GM19240 (cell line): ENCODE measurements around the gene MAGOH.

ENCODE experiments used
- DNase-seq: peaks from one replicate; pipeline ENCODE4 v3.0.0; 2011; ENCODE audit warnings: low spot score; ENCODE audit not compliant: insufficient read length

The MAGOH gene

GRCh38 chr1:53270873-53271272 lies 32.6 kb upstream of the MAGOH start:
- DNase-seq = no peak

GRCh38 chr1:53270107-53270506 lies 31.8 kb upstream of the MAGOH start:
- DNase-seq = no peak

DNA sequence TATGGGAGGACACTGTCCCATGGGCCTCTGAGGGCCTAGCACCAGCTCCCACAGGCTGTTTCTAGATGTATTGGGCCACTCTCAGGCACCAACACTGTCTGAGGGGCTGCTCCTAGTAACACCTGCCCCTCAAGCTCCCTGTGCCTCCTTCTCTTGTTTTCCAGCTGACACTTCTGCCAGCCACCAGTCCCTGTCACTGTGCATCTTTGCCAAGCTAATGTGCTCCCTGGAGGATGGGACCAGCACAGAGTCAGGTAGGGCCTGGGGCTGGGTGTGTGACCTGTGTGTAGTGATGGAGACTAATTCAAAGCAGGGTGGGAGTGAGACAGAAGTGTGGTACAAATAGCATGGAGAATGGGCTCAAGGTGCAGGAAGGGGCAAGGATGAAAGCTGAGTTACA lies 29.4 kb upstream of the MAGOH start:
- DNase-seq = no peak

GRCh38 chr1:53266038-53266437 lies 27.7 kb upstream of the MAGOH start:
- no peak for DNase-seq

GRCh38 chr1:53265581-53265980 lies 27.3 kb upstream of the MAGOH start:
- no peak for DNase-seq

- no peak for DNase-seq
Measured at GRCh38 chr1:53264048-53264447, 25.7 kb upstream of the MAGOH start.

DNA sequence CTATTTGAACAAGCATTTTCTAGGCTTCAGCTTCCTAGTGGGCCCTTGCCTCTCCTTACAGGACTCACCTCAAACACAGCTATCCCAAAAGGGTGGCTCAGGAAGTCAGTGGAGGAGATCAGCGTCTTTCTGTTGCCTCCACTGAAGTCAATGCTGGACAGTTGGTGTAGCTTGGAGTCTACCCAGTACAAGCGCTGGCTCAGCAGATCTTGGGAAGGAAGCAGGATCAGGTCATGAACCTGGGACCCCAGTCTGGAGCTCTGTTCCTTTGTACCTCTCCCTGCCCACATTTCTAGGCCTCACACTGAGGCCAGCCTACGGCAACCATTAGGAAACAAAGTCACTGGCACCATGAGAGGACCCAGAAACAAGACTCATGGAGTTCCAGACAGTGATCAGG lies 23.7 kb upstream of the MAGOH start:
- DNase-seq = no peak

DNA sequence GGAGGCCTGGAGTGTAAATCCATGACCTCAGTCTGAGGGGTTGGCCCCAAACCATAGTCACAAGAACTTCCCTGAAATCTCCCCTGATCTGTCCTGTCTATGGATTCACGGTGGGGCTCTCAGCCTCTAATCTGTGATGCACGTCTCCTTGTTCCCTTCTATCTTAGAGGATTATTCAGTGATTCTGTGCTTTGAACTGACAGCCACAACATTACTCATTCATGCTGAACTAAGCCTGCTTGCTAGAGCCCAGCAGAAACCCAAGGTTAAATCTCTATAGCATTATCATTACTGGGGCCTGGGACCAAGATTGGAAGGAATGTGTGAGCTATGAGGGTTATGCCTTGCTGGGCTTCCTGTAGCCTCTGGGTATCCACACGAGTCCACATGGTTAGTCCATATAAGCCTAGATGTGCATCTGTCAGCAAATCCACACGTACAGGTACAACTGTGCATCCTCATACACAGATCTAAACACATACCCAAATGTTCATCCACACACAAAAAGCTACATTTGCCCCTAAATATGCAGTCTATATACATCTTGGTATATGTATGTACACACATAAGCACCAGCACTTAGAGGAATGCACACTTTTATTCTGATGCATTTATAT lies 22.4 kb upstream of the MAGOH start:
- no peak for DNase-seq

DNA sequence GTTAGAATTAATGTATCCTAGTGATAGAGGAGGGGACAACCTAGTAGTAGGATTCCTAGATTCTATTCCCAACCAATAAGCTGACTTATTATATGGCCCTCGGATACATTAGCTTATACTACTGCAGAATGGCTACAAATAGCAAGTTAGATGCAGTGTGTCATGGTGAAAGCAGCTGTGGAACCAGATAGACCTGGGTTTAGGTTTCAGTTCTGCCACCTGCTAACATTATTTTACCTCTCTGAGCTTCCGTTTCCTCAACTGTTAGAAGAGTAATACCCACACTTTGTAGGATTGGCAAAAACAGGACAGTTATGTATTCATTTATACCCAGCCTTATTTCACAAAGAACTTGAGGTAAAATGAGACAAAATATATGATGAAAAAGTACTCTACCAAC lies 21.6 kb upstream of the MAGOH start:
- no peak for DNase-seq

DNA sequence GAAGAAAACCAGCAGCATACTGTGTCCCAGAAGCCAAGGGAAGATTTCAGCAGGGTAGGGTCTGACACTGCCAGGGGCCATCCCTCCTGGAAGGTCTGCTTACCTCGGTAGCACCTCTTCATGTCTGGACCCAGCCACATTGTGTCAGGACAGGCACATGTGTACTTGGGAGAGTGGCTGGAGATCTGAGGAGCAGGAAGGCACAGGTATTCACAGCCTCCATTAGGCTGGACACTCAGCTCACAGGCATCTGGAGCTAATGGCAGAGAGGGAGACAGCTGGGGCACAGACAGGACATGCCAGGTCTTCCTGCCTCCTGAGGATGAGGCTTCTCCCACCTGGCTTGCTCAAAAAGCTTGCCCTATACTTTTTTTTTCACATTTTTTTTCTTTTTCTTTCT lies 19.9 kb upstream of the MAGOH start:
- DNase-seq = no peak

DNA sequence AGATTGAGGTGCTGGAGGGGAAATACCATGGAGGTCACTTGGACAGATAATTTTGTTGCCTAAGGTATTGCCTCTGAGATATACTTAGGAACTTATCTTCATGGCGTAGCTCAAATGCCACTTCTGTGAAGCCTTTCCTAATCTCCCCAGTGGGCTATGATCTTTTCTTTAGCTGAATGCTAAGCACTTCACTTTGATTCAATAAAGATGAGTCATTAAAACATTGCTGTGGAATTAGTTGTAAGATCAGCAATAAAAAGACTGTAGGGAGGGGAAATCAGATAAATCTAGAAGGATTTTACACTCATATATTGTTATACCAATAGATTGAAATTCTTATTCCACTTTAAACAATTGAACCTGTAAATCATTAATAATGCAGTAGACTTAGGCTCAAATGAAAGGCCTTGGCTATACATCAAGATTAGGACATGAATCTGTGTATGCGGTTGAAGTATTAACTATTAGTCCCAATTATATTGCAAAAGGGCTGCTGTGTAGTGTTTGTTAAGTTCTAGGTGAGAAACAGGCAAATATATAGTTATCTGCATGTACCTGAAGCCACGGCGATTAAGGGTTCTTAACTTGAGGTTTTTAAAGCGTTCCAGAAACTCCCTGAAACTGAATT lies 19.2 kb upstream of the MAGOH start:
- no peak for DNase-seq

DNA sequence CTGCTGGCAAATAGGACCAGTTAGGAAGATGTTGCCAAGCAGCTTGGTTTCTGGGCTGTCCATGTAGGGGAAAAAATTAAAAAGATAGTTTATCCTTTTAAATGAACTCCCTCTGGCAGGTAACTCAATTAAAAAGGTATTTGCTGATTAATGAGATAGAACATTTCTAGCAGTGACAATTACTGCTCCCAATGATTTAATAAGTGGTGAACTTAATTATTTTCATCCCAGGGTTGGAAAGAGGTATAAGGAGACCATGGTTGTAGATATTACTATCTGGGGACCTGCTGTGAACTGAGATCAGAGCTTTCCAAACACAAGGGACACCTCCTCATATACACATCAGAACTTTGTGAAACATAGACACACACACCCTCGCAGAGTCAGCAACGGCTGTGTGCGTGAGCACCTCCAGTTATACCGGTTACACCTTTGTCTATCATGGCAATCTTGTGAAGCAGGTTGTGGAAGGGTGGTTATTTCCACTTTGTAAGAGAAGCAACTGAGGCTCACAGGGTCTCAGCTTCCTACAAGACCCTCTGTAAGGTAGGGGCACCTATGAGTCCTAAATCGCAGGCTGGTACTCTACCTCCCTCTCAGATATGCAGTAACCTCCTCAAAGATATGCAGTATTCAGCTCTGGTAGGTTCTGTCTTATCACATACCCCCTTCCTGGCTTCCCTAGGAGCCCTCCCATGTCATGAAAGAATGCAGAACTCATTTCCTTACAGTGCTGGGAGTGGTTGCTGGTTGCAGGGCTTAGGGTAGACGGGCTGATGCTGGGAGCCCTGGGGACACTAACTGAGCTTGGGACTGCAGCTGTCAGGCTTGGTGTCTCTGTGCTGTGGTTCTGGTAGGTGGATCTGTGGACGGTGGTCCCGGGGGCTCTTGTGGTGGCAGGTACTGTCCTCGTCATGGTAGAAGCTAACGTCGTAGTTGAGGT lies 18.5 kb upstream of the MAGOH start:
- no peak for DNase-seq

DNA sequence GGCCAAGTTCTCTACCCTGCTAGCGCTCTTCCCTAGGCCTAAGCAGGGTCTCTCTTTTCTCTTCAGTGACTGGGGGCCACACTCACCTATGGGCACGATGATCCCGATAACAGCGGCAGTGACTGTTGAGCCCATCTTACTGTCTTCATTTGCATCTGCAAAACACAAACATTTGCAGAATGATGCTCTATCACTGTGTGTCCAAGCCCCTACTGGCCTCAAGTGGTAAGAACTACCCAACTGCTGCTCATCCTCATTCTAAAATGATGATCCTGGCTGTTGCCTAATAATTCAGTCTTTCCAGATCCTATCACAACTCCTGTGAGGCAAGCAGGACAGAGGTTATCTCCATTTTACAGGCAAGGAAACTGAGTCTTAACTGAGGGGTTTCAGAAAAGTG lies 16.7 kb upstream of the MAGOH start:
- DNase-seq = no peak

GRCh38 chr1:53254011-53254640 lies 15.8 kb upstream of the MAGOH start:
- DNase-seq = no peak

DNA sequence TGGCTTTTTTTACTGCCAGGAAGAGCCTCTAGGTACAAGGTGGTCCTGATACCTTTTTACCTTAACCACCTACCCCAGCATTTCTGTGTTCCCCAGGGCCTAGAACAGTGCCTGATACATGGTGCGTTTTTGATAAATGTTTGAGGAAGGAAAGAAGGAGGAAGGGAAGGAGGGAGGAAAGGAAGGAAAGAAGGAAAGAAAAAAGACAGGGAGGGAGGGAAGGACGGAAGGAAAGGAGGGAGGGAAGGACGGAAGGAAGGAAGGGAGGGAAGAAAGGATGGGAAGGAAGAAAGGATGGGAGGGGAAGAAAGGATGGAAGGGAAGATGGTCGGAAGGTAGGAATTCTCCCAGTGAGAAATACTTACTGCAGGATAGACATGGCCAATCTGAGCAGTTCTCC lies 12.0 kb upstream of the MAGOH start:
- DNase-seq = no peak

DNA sequence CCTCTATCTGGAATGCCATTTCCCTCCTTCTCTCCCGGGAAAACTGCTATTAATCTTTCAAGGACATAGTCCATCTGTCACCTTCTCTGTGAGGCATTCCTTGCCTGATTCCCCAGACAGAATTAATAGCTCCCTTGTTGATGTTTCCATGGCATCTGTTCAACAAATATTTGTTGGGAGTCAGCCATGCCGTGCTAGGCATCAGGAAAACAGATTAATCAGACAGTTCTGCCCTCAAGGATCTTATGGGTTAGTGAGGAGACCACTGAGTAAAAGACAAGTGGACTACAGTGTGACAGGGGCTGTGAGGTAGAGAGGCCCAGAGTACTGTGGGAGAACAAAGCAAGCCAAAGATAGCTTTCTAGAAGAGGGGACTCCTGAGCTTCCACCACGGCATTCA lies 11.4 kb upstream of the MAGOH start:
- DNase-seq = no peak

DNA sequence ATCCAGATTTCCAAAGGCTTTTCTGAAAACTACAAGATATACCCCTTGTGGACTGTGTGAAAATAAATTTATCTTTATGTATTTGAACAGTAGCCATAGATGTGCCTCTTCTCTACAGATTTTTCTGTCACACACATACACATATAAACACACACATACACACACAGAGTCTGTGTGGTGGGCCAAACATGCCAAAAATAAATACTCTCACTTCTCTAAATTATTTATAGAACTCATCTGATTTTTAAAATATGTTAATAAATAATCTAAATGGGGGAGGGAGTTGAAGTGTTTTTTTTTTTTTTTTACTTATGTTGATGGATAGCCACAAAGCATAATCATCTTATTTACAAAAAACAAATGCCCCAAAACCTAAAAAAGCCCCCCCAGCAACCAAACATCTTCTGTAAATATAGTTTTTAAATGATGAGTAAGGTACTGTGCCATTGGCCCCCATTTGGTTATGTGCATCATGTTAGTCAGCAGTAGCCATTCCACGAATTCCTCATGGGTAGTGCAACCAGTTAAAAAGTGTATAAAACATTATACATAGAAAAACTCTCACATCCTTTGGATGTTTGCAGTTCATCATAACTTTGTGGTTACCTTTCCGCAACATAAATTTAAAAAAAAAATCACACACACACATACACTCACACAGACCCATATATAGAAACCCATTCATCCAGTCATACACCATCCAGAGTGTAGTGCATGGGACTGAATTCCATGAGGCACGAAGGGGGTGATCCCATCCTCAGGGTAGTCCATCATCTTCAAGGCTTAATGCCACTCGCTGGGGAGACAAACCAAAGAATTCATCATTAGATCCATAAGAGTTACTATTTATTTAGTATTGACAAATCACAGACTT lies 8.2 kb upstream of the MAGOH start:
- DNase-seq = no peak

- DNase-seq = no peak
Measured at GRCh38 chr1:53244141-53244540, 5.8 kb upstream of the MAGOH start.

DNA sequence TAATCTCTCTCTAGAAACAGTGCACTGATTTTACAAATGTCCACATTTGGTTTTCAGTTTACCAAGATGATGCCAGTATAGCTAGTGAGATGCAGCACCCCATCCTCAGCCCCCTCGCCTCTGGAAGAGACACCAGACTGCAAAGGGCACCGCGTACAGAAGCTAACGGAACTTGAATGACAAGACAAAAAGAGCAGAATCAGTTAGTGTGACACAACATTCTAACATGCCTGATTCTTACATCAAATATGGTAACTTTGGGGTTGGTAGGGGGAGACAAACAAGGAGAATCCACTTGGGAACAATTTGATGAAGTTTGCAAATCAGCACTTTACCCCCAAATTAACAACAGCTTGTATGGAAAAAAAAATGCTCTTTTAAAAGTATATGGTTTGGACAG lies 4.1 kb upstream of the MAGOH start:
- DNase-seq = no peak

DNA sequence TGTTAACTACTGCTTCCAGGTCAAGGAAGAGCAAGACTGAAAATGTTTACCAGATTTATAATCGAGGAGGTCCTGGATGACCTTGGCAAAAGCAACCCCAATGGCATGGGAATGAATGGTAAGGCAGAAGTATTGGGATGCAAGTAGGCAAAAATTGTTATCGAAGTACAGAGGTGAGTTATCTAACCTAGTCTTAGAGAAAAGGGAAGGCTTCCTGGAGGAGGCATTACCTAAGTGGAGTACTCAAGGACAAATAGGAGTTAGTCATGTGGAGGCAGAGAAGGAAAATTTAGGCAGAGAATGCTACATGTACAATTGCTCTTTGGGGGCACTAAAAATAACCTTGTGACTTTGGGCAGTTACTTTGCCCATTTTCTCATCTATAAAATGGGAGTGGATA lies 3.5 kb upstream of the MAGOH start:
- DNase-seq = no peak

DNA sequence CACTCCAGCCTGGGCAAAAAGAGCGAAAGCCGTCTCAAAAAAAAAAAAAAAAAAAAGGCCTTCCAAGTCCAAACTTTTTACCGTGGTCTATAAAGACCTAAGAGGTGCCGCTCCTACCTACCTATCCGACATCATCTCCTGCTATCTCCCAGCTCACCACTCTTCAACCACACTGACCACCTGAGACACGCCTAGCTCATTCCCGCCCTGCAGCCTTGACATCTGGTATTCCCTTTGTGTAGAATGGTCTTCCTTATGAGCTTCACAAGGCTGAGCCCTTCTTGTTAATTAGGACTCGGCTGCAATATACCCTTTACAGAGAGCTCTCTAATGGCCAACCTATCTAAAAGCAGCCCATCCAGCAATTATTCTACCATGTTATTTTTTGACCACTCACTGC lies 680 bp downstream of the MAGOH start:
- no peak for DNase-seq
